ENCODE data around the gene IFNB1.

The IFNB1 gene

DNA sequence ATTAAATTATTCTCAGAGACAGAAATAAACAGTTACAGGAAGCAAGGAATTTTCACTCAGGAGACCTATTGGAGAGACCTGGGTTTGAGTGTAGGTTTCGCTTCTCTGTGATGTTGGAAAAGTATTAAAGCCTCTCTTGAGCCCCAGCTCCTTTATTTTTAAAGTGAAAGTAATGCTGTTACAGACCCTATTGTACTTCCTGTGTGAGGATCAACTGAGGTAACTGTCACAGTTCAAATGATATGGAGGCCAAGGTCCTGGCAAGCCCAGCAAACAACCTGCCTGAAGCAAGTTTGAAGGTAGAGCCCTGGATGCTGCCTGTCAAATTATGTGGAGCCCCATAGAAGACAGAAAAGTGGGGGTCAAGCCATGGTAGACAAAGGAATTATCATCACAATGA lies 38.4 kb downstream of the IFNB1 start:
- ATAC-seq (replicated peaks) (no peak), DNase-seq (no peak)
- Mint-ChIP-seq H3K27ac (no peak overlapping the region), H3K4me1 (no peaks in the 10 kb centered on the region), H3K9me3 (peaks cover 0 to 2% of the 10 kb centered on the region in 2 donors), H3K27me3 (no peaks in the 10 kb centered on the region), H3K36me3 (no peaks in the 10 kb centered on the region), H3K4me3 (no peak overlapping the region)

DNA sequence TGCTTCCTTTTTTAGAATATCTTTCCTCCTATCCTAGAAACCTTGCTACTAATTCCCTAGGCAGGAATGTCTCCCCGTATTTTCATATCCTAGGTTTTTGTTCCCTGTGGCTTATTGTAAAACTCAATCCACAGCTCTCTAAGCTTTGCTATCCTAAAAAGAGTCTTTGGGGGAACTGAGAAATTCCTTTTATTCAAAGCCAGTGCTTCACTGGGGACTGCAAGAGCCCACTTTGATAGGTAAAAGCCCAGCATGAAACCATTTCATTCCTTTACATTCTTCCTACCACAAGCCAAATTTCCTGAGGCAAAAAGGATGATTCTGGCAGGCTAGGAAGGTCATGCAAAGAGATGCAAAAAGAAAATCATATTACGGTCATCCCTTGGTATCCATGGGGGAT lies 40.5 kb downstream of the IFNB1 start:
- ATAC-seq (replicated peaks) (no peak), DNase-seq (no peak)
- no peaks in the 10 kb centered on the region for H3K36me3 Mint-ChIP-seq
- no peak overlapping the region for H3K4me3 Mint-ChIP-seq
- no peaks in the 10 kb centered on the region for H3K9me3 Mint-ChIP-seq
- no peak overlapping the region for H3K27ac Mint-ChIP-seq
- no peaks in the 10 kb centered on the region for H3K27me3 Mint-ChIP-seq
- H3K4me1 Mint-ChIP-seq: peaks cover 3 to 9% of the 10 kb centered on the region in 2 donors

DNA sequence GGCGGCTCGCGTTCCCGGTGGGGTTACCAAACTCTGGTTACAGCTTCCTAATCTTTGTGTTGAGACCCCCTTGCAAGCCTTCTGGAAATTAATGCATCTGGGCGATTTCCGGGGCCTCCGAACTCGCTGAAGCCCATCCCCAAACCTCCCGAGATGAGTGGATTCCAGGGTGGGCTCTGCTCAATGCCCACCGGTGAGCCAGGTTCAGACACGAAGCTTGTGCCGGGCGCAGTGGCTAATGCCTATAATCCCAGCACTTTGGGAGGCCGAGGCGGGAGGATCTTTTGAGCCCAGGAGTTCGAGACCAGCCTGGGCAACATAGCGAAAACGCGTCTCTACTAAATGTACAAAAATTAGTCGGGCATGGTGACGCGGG lies 45.9 kb downstream of the IFNB1 start:
- Mint-ChIP-seq H3K9me3 (no peaks in the 10 kb centered on the region), H3K27me3 (no peaks in the 10 kb centered on the region), H3K4me1 (peaks cover 4 to 14% of the 10 kb centered on the region in 2 donors), H3K36me3 (no peaks in the 10 kb centered on the region), H3K4me3 (peak overlapping the region in 1 of 2 donors; percentile 72), H3K27ac (peak overlapping the region; percentile 53)
- DNase-seq (no peak), ATAC-seq (replicated peaks) (no peak)

DNA sequence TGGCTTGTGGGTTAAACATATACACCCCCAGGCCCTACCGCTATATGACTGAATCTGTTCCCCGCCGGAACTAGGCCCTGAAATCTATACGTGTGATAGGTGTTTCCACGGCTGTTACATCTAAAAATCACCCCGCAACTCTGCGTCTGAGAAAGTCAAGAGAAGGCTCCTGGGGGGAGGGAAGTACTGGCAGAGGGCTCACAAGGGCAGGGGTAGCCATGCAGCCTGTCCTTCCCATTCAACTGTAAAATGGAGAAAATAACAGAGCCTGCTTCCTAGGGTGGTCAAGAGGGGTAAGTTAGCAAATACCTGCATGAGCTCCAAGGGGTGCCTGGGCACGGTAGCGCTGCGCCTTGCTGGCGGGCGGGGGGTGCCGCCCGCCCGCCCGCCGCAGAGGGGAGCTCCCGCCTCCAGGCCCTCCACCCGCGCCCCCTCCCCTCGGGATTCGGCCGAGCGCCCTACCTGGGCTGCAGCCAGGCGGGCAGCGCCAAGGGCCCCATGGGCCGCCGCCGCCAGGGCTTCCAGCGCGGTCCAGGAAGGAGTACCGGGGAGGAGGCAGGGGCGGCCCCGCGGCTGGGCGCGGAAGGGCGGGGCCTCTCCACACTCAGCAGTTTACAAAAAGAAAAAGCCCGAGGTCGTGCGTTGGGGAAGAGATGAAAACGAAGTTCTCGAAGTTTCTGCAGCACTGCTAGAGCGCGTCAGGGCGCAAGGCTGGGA lies 46.5 kb downstream of the IFNB1 start, which contains the start of gene HACD4:
HACD4 (minus strand) TSS at position 550 of the 717 bp plus-strand sequence; CDS start at position 500, 50 bp downstream.
- Mint-ChIP-seq H3K4me1 (peaks cover 4 to 14% of the 10 kb centered on the region in 2 donors), H3K4me3 (peak within 1 kb of the TSS in 1 of 2 donors; percentile 72), H3K27ac (peak within 1 kb of the TSS; percentile 53), H3K27me3 (no peaks in the 10 kb centered on the region), H3K9me3 (no peaks in the 10 kb centered on the region), H3K36me3 (no peaks in the 10 kb centered on the region)
- DNase-seq (peak; percentile 41), ATAC-seq (replicated peaks) (peak; percentile 79 to 83)

DNA sequence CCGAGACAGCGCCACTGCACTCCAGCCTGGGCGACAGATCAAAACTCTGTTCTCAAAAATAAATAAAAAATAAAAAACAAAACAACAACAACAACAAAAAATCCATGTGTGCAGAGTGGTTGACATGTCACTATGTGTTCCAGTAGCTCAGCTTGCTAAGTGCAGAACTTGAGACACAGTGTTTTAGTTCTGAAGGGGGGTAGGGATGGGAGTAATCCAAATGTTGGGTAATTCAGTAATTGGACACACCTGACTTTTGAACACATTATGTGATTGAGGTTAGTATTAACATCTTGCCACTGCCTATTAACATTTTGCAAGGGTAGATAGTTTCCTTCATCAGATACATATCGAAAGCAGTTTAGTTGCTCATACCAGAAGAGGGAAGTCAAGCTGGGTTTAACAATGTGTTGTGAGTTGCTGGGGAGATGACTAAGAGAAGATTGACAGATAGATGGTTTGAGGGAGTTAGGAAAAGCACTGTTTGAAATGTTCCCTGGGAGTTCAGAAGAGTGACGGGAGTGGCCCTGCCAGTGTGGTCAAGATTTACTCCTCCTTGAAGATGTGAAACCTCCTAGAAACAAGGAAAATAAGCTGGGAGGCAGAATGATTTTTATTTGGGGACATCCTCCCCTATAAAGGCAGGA lies 47.2 kb downstream of the IFNB1 start:
- H3K27me3 Mint-ChIP-seq: no peaks in the 10 kb centered on the region
- no peaks in the 10 kb centered on the region for H3K9me3 Mint-ChIP-seq
- no peak overlapping the region for H3K4me3 Mint-ChIP-seq
- no peak overlapping the region for H3K27ac Mint-ChIP-seq
- H3K4me1 Mint-ChIP-seq: peaks cover 4 to 14% of the 10 kb centered on the region in 2 donors
- DNase-seq (peak; percentile 4), ATAC-seq (replicated peaks) (peak; percentile 86 to 89)
- H3K36me3 Mint-ChIP-seq: no peaks in the 10 kb centered on the region

DNA sequence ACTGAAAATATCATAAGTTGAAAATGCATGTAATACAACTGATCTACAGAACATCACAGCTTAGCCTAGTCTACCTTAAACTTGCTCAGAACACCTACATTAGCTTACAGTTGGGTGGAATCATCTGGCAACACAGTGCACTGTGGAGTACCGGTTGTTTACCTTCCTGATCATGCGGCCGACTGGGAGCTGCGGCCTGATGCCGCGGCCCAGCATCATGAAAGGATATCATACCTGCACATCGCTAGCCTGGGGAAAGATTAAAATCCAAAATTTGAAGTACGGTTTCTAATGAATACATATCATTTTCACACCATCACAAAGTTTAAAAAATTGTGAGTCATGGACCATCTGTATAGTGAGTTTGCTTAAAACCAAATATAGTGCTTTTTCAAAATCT lies 48.1 kb downstream of the IFNB1 start:
- Mint-ChIP-seq H3K4me3 (no peak overlapping the region), H3K9me3 (no peaks in the 10 kb centered on the region), H3K27ac (no peak overlapping the region), H3K36me3 (no peaks in the 10 kb centered on the region), H3K27me3 (no peaks in the 10 kb centered on the region), H3K4me1 (peaks cover 4 to 14% of the 10 kb centered on the region in 2 donors)
- ATAC-seq (replicated peaks): no peak
- no peak for DNase-seq

DNA sequence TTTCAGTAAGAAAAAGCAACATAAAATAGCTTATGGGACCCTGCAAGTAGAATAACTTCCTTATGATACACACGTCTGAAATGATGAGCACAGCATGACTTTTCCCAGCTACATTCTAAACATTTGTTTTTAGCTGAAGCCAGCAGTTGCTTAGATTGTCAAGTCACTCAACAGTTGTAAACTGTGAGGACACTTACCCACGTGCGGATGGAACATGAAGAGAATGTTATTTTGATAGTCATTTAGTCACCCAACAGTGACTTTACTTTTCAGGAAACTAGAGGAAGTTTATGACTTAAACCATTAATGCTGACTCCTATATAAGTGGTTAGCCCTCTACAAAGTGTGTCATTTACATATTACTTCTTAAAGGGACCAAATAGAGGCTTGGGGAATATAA lies 49.3 kb downstream of the IFNB1 start:
- no peaks in the 10 kb centered on the region for H3K27me3 Mint-ChIP-seq
- ATAC-seq (replicated peaks) (no peak), DNase-seq (no peak)
- H3K4me3 Mint-ChIP-seq: no peak overlapping the region
- H3K9me3 Mint-ChIP-seq: no peaks in the 10 kb centered on the region
- H3K4me1 Mint-ChIP-seq: peaks cover 4 to 14% of the 10 kb centered on the region in 2 donors
- H3K27ac Mint-ChIP-seq: peak overlapping the region; percentile 16
- H3K36me3 Mint-ChIP-seq: no peaks in the 10 kb centered on the region

DNA sequence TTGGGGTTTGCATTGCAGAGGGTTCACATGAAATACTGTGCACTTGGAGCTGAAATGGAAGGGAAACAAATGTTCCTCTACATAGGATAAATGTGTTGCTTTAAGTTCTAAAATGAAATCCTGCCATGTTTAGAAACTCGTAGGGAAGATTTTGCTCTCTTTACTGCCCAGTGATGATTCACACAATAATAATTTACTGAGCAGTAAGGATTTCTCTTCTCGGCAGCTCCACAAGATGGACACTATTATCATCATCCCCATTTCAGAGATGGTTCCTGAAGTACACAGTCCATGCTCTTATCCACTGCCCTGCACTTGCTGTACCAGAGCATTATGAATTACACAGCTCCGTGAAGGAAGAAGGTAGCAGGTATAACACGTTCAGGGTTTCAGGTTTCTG lies 50.4 kb downstream of the IFNB1 start:
- H3K27me3 Mint-ChIP-seq: no peaks in the 10 kb centered on the region
- H3K4me1 Mint-ChIP-seq: peaks cover 2 to 5% of the 10 kb centered on the region in 2 donors
- DNase-seq (no peak), ATAC-seq (replicated peaks) (no peak)
- no peaks in the 10 kb centered on the region for H3K9me3 Mint-ChIP-seq
- peaks cover 0 to 4% of the 10 kb centered on the region in 2 donors for H3K36me3 Mint-ChIP-seq
- no peak overlapping the region for H3K27ac Mint-ChIP-seq
- no peak overlapping the region for H3K4me3 Mint-ChIP-seq
